ENCODE measurements around the gene PDE4B. TPM values are rescaled to one million over a fixed set of nuclear protein-coding genes. Genes with fewer than 3 reads are reported as not detected.

PDE4B gene
- total and polyA plus RNA-seq, 2 of the 13 experiments (the other 11 are each of a cell fraction or from before 2014, with no cell fraction given): not detected

DNA sequence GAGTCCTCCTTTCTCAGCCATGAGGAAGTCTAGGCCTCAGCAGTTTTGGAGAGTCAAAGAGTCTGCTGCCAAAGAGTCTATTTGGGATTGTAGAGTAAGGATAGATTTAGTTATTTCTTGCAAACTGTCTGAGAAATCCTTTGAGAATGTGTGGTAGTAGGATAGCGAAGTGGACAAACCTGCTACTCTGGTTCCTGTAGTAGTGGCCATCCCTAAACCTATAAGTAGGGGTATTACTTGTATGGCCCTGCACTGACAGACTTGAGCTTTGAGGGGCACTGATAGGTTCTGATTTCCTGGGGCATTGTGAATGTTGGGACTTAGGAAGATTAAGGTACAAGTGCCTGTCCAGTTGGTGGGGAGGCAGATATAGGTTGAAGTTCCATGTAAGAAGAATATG is 625.3 kb downstream of the PDE4B start (continued):
- TF ChIP-seq, protein P1, sequence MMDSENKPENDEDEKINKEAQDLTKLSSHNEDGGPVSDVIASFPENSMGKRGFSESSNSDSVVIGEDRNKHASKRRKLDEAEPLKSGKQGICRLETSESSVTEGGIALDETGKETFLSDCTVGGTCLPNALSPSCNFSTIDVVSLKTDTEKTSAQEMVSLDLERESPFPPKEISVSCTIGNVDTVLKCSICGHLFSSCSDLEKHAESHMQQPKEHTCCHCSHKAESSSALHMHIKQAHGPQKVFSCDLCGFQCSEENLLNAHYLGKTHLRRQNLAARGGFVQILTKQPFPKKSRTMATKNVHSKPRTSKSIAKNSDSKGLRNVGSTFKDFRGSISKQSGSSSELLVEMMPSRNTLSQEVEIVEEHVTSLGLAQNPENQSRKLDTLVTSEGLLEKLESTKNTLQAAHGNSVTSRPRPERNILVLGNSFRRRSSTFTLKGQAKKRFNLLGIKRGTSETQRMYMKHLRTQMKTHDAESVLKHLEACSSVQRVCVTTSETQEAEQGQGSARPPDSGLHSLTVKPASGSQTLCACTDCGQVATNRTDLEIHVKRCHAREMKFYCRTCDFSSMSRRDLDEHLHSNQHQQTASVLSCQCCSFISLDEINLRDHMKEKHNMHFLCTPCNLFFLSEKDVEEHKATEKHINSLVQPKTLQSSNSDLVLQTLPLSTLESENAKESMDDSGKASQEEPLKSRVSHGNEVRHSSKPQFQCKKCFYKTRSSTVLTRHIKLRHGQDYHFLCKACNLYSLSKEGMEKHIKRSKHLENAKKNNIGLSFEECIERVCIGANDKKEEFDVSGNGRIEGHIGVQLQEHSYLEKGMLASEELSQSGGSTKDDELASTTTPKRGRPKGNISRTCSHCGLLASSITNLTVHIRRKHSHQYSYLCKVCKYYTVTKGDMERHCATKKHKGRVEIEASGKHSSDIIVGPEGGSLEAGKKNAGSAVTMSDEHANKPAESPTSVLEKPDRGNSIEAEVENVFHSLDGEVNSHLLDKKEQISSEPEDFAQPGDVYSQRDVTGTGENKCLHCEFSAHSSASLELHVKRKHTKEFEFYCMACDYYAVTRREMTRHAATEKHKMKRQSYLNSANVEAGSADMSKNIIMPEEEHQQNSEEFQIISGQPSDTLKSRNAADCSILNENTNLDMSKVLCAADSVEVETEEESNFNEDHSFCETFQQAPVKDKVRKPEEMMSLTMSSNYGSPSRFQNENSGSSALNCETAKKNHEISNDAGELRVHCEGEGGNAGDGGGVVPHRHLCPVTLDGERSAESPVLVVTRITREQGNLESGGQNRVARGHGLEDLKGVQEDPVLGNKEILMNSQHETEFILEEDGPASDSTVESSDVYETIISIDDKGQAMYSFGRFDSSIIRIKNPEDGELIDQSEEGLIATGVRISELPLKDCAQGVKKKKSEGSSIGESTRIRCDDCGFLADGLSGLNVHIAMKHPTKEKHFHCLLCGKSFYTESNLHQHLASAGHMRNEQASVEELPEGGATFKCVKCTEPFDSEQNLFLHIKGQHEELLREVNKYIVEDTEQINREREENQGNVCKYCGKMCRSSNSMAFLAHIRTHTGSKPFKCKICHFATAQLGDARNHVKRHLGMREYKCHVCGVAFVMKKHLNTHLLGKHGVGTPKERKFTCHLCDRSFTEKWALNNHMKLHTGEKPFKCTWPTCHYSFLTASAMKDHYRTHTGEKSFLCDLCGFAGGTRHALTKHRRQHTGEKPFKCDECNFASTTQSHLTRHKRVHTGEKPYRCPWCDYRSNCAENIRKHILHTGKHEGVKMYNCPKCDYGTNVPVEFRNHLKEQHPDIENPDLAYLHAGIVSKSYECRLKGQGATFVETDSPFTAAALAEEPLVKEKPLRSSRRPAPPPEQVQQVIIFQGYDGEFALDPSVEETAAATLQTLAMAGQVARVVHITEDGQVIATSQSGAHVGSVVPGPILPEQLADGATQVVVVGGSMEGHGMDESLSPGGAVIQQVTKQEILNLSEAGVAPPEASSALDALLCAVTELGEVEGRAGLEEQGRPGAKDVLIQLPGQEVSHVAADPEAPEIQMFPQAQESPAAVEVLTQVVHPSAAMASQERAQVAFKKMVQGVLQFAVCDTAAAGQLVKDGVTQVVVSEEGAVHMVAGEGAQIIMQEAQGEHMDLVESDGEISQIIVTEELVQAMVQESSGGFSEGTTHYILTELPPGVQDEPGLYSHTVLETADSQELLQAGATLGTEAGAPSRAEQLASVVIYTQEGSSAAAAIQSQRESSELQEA (CRISPR knock-in tag; IDR thresholded peaks at IDR 0.05; ENCODE audit: not compliant biosample characterization): no peak
- TF ChIP-seq, protein P2, sequence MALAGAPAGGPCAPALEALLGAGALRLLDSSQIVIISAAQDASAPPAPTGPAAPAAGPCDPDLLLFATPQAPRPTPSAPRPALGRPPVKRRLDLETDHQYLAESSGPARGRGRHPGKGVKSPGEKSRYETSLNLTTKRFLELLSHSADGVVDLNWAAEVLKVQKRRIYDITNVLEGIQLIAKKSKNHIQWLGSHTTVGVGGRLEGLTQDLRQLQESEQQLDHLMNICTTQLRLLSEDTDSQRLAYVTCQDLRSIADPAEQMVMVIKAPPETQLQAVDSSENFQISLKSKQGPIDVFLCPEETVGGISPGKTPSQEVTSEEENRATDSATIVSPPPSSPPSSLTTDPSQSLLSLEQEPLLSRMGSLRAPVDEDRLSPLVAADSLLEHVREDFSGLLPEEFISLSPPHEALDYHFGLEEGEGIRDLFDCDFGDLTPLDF (CRISPR knock-in tag; IDR thresholded peaks at IDR 0.05): no peak
- TF ChIP-seq HDAC6 (IDR thresholded peaks at IDR 0.05; ENCODE audit: low read depth, low read length) (no peak), EEA1 (CRISPR knock-in tag; IDR thresholded peaks at IDR 0.05; ENCODE audit: borderline replicate concordance) (no peak), CBFB (CRISPR knock-in tag; IDR thresholded peaks at IDR 0.05) (no peak), ZNF558 (CRISPR knock-in tag; IDR thresholded peaks at IDR 0.05; ENCODE audit: borderline replicate concordance) (no peak), KDM1A (CRISPR knock-in tag; IDR thresholded peaks at IDR 0.05) (no peak), TOPORS (CRISPR knock-in tag; IDR thresholded peaks at IDR 0.05) (no peak)
- TF ChIP-seq, protein P3, sequence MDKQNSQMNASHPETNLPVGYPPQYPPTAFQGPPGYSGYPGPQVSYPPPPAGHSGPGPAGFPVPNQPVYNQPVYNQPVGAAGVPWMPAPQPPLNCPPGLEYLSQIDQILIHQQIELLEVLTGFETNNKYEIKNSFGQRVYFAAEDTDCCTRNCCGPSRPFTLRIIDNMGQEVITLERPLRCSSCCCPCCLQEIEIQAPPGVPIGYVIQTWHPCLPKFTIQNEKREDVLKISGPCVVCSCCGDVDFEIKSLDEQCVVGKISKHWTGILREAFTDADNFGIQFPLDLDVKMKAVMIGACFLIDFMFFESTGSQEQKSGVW (CRISPR knock-in tag; IDR thresholded peaks at IDR 0.05; ENCODE audit: borderline replicate concordance): no peak
- TF ChIP-seq, protein P4, sequence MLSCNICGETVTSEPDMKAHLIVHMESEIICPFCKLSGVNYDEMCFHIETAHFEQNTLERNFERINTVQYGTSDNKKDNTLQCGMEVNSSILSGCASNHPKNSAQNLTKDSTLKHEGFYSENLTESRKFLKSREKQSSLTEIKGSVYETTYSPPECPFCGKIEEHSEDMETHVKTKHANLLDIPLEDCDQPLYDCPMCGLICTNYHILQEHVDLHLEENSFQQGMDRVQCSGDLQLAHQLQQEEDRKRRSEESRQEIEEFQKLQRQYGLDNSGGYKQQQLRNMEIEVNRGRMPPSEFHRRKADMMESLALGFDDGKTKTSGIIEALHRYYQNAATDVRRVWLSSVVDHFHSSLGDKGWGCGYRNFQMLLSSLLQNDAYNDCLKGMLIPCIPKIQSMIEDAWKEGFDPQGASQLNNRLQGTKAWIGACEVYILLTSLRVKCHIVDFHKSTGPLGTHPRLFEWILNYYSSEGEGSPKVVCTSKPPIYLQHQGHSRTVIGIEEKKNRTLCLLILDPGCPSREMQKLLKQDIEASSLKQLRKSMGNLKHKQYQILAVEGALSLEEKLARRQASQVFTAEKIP (CRISPR knock-in tag; IDR thresholded peaks at IDR 0.05; ENCODE audit: borderline replicate concordance): no peak
- TF ChIP-seq, protein P5, sequence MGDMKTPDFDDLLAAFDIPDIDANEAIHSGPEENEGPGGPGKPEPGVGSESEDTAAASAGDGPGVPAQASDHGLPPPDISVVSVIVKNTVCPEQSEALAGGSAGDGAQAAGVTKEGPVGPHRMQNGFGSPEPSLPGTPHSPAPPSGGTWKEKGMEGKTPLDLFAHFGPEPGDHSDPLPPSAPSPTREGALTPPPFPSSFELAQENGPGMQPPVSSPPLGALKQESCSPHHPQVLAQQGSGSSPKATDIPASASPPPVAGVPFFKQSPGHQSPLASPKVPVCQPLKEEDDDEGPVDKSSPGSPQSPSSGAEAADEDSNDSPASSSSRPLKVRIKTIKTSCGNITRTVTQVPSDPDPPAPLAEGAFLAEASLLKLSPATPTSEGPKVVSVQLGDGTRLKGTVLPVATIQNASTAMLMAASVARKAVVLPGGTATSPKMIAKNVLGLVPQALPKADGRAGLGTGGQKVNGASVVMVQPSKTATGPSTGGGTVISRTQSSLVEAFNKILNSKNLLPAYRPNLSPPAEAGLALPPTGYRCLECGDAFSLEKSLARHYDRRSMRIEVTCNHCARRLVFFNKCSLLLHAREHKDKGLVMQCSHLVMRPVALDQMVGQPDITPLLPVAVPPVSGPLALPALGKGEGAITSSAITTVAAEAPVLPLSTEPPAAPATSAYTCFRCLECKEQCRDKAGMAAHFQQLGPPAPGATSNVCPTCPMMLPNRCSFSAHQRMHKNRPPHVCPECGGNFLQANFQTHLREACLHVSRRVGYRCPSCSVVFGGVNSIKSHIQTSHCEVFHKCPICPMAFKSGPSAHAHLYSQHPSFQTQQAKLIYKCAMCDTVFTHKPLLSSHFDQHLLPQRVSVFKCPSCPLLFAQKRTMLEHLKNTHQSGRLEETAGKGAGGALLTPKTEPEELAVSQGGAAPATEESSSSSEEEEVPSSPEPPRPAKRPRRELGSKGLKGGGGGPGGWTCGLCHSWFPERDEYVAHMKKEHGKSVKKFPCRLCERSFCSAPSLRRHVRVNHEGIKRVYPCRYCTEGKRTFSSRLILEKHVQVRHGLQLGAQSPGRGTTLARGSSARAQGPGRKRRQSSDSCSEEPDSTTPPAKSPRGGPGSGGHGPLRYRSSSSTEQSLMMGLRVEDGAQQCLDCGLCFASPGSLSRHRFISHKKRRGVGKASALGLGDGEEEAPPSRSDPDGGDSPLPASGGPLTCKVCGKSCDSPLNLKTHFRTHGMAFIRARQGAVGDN (CRISPR knock-in tag; IDR thresholded peaks at IDR 0.05): no peak

All from HepG2 (cell line).